ENCODE data around the gene LENEP.

Gene LENEP

DNA sequence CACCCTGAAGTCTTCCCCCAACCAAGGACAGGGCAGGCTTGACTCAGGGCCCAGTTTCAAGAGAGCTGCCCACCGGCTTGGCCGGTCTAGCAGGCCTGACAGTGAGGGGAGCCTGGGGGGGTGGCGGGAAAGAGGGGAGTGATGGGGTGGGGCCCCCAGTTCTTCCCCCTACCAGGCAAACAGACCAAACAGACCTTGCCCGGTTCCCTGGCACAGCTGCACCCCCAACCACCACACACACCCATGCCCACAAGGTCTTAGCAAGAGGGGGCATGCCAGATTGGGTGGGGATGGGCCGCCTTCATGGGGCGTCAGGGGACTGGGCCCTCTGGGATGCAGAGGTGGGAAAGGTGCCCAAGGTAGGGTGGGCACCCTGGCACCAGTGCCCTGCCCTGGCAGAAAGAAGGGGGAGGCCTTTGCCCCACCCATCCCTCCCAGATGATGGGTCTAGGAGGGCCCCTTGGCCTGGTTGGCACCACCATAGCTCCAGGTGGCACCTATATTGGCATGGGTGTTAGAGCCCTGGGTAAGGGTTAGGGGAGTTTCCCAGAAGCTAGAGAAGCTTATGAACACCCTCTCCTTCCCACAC lies 18.1 kb downstream of the LENEP start:
- no peak for FAIRE-seq

DNA sequence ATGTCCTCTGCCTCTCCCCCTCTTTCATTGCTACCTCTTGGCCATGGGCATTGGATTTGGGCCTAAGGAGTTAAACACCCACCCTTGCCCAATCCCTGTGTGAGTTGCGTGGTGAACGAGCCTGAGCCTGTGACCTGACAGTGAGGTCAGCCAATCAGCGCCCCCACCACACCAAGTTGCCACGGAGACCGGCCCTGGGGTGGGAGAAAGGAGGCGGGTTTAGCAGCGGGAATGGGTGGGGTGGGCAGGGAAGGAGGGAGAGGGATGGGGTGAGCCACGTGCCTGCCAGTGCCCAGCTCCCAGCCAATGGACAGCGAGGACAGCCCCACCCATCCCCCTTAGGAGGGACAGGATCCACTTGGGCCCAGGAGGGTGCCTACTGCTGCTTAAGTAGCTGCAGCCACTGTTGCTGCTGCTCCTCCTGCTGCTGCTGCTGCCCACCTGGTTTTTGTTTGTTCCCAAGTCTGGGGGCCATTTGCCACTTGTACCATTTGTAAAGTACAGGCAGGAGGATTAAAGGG lies 18.7 kb downstream of the LENEP start:
- no peak for FAIRE-seq

DNA sequence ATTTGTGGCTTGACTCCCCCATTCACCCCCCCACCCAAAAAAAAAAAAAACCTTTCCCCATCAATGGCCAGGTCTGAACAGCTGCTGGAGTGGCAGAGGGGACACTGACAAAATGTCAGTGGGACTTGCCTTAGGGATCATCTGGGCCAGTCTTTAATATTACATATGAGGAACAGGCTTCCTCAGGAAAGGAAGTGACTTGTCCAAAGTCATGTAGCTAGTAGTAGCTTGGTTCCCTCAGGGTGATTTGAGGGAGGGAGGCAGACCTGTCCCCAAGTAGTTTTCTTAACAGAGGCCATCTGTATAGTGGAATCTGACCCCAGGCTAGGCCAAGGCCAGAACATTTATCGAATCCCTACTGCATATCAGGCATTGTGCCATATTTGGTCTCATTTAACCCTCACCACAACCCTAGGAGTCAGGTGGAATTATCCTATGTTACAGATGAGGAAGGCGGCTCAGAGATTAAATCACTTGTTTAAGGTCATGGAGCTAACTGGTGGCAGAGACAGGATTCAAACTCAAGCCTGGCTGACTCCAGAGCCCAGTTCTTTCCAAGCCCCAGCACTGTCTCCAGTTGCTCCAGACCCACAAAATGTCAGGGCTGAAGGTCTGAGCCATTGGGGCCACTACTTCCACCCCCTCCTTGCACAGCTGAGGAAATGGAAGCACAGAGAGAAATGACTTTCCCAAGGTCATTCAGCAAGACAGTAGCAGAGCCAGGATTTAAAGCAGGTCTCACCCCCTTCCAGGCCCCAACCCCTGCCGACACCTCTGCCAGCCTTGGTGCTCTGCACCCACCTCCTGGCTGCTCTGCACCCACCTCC lies 19.6 kb downstream of the LENEP start:
- no peak for FAIRE-seq

GRCh38 chr1:155013632-155014031 lies 20.2 kb downstream of the LENEP start:
- FAIRE-seq = no peak

- FAIRE-seq = no peak
Measured at GRCh38 chr1:155014709-155015508, 21.5 kb downstream of the LENEP start.

GRCh38 chr1:155015527-155016230 lies 22.3 kb downstream of the LENEP start:
- FAIRE-seq = no peak

GRCh38 chr1:155016231-155016831 lies 22.9 kb downstream of the LENEP start:
- FAIRE-seq = no peak

- FAIRE-seq = no peak
Measured at GRCh38 chr1:155017041-155017945, 23.9 kb downstream of the LENEP start.

GRCh38 chr1:155017946-155018316 lies 24.5 kb downstream of the LENEP start:
- FAIRE-seq = no peak

- FAIRE-seq = no peak
Measured at GRCh38 chr1:155018617-155019348, 25.4 kb downstream of the LENEP start.

DNA sequence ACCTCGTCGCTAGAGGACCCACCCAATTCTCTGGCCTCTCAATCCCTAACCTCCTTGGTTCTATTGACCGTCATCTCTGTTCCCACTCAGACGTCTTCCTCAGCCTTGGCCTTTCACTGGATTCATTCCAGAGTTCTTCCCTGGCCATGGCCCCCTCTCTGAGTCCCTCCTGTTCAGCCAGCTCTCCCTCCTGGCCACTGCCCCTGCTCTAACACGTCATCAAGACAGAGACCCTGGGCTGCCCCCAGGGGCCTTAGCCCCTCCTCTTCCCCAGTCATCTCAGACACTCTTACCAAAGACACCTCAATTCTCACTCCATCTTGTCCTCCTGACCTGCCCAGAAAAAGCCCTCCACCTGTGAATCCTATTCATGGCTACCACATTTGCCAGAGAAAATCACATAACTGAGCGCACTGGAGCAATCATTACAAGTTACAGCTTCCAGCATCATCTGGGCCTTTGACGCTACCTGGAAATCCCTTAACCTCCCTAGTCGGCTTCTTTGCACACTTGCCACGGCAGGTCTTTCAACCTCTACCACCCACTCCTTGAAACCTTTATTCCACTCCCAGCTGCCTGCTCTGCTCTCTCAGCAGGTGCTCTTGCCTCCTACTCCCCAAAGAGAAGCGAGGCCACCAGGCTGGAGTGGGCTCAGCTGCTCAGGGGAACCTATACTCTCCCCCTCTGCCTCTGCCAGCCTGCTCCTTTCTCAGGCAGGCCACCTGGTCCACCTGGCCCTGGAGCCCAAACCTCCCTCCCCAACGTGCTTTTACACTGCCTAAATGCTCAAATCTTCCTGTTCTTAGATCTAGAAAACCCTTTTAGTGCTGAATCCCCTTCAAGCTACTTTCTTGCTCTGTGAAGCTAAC lies 26.2 kb downstream of the LENEP start:
- FAIRE-seq = no peak

DNA sequence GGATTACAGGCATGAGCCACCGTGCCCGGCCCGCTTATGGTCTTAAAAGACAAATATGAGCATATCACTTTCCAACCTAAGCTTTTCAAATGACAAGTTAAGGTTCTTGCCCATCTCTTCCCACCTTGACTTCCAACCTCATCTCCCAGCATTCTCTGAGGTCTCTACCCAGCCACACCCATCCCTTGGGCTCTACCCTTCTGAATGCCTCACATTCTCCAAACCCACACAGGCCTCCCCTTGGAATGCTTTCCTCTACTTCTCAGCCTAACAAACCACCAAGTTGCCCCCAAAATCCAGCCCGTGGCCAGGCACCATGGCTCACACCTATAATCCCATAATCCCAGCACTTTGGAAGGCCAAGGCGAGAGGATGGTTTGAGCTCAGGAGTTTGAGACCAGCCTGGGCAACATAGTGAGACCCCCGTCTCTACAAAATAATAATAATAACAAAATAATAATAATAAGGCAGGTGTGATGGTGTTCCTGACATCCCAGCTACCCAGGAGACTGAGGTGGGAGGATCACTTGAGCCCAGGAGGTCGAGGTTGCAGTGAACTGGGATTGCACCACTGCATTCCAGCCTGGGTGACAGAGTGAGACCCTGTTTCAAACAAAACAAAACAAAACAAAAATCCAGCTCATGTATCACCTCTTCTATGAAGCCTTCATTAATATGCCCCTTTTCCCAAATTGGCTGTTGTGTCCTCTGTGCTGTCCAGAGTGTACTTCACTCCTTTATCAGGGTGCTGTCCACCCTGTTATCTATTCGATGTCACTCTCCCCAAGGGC lies 28.9 kb downstream of the LENEP start:
- no peak for FAIRE-seq

DNA sequence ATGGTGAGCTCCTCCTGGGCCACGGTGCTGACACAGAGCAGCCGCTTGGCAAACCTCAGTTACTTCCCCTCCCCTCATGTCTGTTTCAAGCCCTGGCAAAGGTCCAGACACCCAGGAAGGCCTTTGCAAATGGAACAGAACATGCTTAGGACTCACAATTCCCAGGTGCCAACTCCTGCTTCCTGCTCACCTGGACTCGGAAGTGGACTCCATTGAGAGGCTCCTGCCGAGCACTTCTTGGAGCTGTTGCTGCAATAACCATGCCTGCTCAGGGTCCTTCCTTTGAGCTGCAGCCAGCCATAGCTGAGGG lies 29.5 kb downstream of the LENEP start:
- no peak for FAIRE-seq

DNA sequence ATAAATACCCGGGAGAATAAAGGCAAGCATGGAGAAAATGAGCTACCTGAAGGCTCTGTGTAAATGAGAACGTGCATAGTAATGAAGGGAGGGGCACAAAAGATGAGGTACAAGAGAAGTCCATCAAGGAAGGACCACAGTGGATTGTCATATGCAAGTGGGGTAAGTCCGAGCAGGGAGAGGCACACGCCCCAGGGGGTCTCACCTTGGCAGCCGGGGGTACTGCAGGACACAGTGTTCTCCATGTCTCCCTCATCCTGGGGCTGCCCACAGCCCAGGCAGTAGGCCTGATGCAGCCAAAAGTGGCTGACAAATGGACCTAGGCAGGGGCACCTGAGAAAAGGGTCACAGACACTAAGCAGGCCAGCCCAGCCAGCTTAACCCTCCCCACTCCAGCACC lies 30.2 kb downstream of the LENEP start:
- FAIRE-seq = no peak

GRCh38 chr1:155024315-155024714 lies 30.9 kb downstream of the LENEP start:
- no peak for FAIRE-seq

GRCh38 chr1:155026154-155026553 lies 32.8 kb downstream of the LENEP start:
- no peak for FAIRE-seq

- no peak for FAIRE-seq
Measured at GRCh38 chr1:155026588-155026987, 33.2 kb downstream of the LENEP start.

GRCh38 chr1:155029513-155030242 lies 36.3 kb downstream of the LENEP start:
- FAIRE-seq = no peak

Measured in islet of Langerhans (tissue), 1 donor.